Bladder microvascular endothelial cell (primary cell): ENCODE data around the gene MVB12B. TPM values are rescaled to one million over a fixed set of nuclear protein-coding genes. Genes with fewer than 3 reads are reported as not detected.

Source experiments
- total RNA-seq: library from RNA; depleted of rRNA; stranded (reverse); fragments of >200 nt; gene quantifications from 2 replicates; pipeline ENCODE4 v1.2.3, GENCODE V29; 2014

Gene MVB12B, protein sequence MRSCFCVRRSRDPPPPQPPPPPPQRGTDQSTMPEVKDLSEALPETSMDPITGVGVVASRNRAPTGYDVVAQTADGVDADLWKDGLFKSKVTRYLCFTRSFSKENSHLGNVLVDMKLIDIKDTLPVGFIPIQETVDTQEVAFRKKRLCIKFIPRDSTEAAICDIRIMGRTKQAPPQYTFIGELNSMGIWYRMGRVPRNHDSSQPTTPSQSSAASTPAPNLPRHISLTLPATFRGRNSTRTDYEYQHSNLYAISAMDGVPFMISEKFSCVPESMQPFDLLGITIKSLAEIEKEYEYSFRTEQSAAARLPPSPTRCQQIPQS
- 2.1 and 34.5 TPM in 2 replicates for total RNA-seq

GRCh38 chr9:126326228-126327005, at the start of gene MVB12B:
Gene MVB12B, plus strand, starts transcription at chr9:126326829. Its CDS starts 101 bp downstream, at chr9:126326930.

